ENCODE data around the gene RIPK1.
"Not testable (repeated sequence)": the region's sequence is repeated elsewhere in the genome, so short reads cannot be mapped to it uniquely, and the experiment has no call there.

The RIPK1 gene

GRCh38 chr6:3124667-3125066 lies 56.4 kb downstream of the RIPK1 start:
- no peak overlapping the region for H3K27ac Mint-ChIP-seq
- H3K4me1 Mint-ChIP-seq (ENCODE audit: low read depth): peaks cover 2% of the 10 kb centered on the region
- H3K27me3 Mint-ChIP-seq (ENCODE audit: low read depth): peaks cover 4% of the 10 kb centered on the region
- no peaks in the 10 kb centered on the region for H3K9me3 Mint-ChIP-seq
- H3K4me3 Mint-ChIP-seq: no peak overlapping the region
- no peaks in the 10 kb centered on the region for H3K36me3 Mint-ChIP-seq (ENCODE audit: low read depth)

DNA sequence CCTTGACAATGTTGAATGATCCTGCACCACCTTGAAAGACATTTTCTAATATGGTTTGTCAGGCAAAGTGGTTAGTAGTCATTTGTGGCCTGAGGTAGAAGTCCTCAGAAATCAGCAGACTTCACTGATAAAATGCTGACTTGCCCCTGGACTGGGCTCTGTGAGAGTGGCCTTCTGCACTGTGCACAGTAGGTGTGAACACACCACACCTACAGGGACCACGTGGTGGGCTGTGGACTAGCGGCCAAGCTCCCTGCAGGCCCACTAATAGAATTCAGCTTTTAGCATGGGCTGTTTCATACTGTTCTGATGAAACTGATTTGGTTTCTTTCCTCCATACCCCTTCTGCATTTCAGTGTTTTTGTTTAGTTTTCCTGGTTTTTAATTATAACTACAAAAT lies 57.5 kb downstream of the RIPK1 start:
- H3K36me3 Mint-ChIP-seq (ENCODE audit: low read depth): no peaks in the 10 kb centered on the region
- H3K4me3 Mint-ChIP-seq: no peak overlapping the region
- peaks cover 2% of the 10 kb centered on the region for H3K4me1 Mint-ChIP-seq (ENCODE audit: low read depth)
- no peaks in the 10 kb centered on the region for H3K9me3 Mint-ChIP-seq
- peaks cover 4% of the 10 kb centered on the region for H3K27me3 Mint-ChIP-seq (ENCODE audit: low read depth)
- H3K27ac Mint-ChIP-seq: no peak overlapping the region

DNA sequence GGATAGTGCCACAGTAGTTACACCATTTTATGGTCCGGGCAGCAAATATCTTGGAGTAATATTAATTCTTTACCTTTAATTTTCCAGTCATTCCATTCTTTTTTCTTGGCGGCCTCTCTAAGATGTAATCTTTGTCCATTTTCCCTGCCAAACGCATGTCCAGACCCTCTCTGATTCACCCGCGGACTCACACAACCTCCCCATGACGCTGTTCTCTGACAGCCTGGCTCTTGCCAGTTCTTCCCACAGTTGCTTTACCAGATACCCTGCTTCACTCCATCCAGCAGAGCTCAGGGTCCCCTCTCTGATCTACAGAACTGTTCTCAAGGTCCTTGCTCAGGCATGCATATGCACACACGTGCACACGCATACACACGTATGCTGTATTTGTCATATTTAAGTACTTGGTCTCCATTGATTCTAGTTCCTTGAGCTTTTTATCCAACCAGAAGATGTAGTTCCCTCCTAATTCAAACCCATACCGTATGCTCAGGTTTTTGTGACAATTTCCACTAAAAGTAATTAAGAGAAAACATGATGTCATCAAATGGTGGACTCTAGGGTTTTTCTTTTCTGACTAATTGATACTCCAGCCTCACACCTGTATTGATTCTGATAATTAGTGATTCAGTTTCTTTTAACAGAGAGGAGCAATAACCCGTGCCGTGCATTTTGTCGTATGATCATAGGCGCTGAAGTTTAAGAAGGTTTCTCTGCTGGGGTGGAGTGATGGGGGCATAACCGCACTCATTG lies 60.2 kb downstream of the RIPK1 start:
- peaks cover 2% of the 10 kb centered on the region for H3K4me1 Mint-ChIP-seq (ENCODE audit: low read depth)
- H3K9me3 Mint-ChIP-seq: no peaks in the 10 kb centered on the region
- H3K4me3 Mint-ChIP-seq: no peak overlapping the region
- no peaks in the 10 kb centered on the region for H3K36me3 Mint-ChIP-seq (ENCODE audit: low read depth)
- H3K27me3 Mint-ChIP-seq (ENCODE audit: low read depth): peaks cover 2% of the 10 kb centered on the region
- H3K27ac Mint-ChIP-seq: no peak overlapping the region

DNA sequence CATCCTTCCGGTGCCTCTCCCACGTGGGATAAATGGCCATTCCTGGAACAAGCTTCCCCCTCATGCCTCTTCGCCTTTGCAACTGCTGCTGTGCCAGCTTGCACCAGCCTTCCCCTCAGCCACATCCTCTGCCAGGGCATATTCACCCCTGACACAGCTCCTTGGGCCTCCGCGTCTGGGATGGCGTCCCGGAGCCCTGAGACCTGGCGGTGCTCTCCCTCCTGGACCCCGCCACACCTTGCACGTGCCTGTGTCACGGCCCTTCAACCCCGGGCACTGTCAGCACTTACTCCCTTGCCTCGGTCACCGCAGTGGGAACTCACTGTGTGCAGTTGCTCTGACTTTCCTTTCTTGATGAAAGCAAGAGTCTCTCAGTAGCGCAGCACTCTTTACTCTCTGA lies 63.4 kb downstream of the RIPK1 start:
- Mint-ChIP-seq H3K9me3 (no peaks in the 10 kb centered on the region), H3K4me1 (ENCODE audit: low read depth) (no peaks in the 10 kb centered on the region), H3K36me3 (ENCODE audit: low read depth) (no peaks in the 10 kb centered on the region), H3K27ac (no peak overlapping the region), H3K27me3 (ENCODE audit: low read depth) (no peaks in the 10 kb centered on the region), H3K4me3 (no peak overlapping the region)

DNA sequence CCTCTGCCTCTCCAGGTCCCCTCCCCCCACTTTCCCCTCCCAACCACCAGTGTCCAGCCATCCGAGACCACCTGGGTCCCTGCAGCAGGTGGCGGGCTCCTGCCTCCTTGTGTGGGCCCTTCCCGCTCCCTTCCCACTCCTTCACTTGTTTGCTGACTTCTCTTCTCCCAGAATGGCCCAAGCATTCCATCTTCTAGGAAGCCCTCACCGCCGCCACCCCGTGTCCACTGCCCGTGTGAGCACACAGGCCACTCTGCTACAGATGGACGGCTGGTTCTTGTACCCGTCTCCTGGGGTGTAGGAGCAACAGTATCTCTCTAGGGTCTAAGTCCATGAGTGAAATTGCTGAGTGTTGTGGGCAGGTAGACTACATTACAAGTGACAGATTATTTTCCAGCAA lies 65.2 kb downstream of the RIPK1 start:
- Mint-ChIP-seq H3K27ac (no peak overlapping the region), H3K4me1 (ENCODE audit: low read depth) (no peaks in the 10 kb centered on the region), H3K4me3 (no peak overlapping the region), H3K27me3 (ENCODE audit: low read depth) (no peaks in the 10 kb centered on the region), H3K9me3 (no peaks in the 10 kb centered on the region), H3K36me3 (ENCODE audit: low read depth) (no peaks in the 10 kb centered on the region)

DNA sequence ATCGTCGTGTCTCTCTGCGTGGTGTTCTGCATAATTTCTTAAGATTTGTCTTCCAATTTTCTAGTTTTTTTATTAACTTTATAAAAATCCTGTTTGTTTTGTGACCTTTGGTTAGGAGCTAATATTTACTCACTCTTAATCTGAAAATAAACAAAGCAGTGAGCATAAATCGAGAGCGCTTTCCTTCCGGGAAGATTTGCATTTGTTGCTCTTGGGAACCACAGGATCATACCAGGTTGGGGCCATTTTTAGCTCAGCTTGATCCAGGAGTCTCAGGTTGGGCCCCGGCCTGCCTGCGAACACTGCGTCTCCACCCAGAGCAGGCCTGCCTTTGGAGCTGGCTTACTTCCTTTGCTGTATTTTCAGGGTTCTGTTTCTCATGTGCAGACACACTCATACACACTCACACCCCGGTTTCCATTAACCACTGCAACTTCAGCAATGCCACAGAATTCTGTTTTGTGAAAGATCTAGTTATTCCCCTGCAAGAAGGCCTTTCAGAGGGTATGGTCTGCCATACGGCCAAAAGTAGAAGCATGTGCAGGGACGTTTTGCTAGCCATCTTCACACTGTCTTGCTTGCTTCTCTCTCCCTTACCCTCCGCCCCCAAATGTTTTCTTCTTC lies 67.5 kb downstream of the RIPK1 start:
- no peaks in the 10 kb centered on the region for H3K4me1 Mint-ChIP-seq (ENCODE audit: low read depth)
- no peaks in the 10 kb centered on the region for H3K27me3 Mint-ChIP-seq (ENCODE audit: low read depth)
- H3K36me3 Mint-ChIP-seq (ENCODE audit: low read depth): peaks cover 2% of the 10 kb centered on the region
- H3K9me3 Mint-ChIP-seq: no peaks in the 10 kb centered on the region
- no peak overlapping the region for H3K27ac Mint-ChIP-seq
- H3K4me3 Mint-ChIP-seq: no peak overlapping the region

DNA sequence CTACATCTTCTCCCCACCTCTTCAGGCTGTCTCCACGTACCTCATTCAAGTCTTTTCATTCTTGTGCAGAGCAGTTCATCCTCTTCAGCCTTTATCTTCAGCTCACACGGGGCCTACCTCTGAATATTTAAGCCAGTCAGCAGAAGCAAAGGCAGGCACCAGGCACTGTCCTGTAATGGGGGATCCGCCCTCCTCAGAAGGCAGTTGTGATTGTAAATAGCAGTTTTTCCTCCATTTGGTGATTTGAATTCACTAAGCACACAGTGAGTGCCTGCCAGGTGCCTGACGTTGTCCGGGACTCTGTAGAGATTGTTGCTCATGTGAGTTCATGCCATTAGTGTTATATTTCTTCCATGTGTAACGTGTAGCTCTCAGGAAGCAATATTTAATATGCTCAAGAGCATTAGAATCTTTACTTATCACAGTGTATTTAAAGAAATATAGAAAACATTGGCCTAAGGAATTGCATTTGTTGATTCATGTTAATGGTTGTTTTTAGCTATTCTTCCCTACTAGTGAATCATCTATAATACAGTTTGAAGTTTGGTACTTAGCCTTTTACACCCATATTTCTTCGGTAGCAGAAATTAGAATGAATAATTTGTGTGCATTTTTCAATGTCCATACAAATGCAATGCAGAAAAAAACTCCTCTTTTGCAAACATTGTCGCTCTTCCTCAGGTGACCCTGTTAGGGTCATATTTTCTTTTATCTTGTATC lies 68.2 kb downstream of the RIPK1 start:
- peaks cover 2% of the 10 kb centered on the region for H3K36me3 Mint-ChIP-seq (ENCODE audit: low read depth)

GRCh38 chr6:3137057-3137777 lies 68.9 kb downstream of the RIPK1 start:
- Mint-ChIP-seq H3K36me3 (ENCODE audit: low read depth) (peaks cover 2% of the 10 kb centered on the region), H3K4me3 (no peak overlapping the region), H3K27me3 (ENCODE audit: low read depth) (no peaks in the 10 kb centered on the region), H3K9me3 (no peaks in the 10 kb centered on the region), H3K27ac (no peak overlapping the region), H3K4me1 (ENCODE audit: low read depth) (no peaks in the 10 kb centered on the region)

More for the DNA sequence above, 68.2 kb downstream of the RIPK1 start:
- H3K27me3 Mint-ChIP-seq (ENCODE audit: low read depth): no peaks in the 10 kb centered on the region
- H3K9me3 Mint-ChIP-seq: no peaks in the 10 kb centered on the region
- H3K27ac Mint-ChIP-seq: no peak overlapping the region
- H3K4me1 Mint-ChIP-seq (ENCODE audit: low read depth): no peaks in the 10 kb centered on the region
- no peak overlapping the region for H3K4me3 Mint-ChIP-seq

- not testable (repeated sequence) for H3K4me1 Mint-ChIP-seq (ENCODE audit: low read depth); H3K36me3 Mint-ChIP-seq (ENCODE audit: low read depth); H3K9me3 Mint-ChIP-seq; H3K27me3 Mint-ChIP-seq (ENCODE audit: low read depth); H3K27ac Mint-ChIP-seq; H3K4me3 Mint-ChIP-seq
These were observed 69.6 kb downstream of the RIPK1 start for GRCh38 chr6:3137873-3138272.

- Mint-ChIP-seq H3K27ac (no peak overlapping the region), H3K9me3 (no peaks in the 10 kb centered on the region), H3K27me3 (ENCODE audit: low read depth) (no peaks in the 10 kb centered on the region), H3K4me1 (ENCODE audit: low read depth) (no peaks in the 10 kb centered on the region), H3K4me3 (no peak overlapping the region), H3K36me3 (ENCODE audit: low read depth) (peaks cover 2% of the 10 kb centered on the region)
These were observed 70.0 kb downstream of the RIPK1 start for GRCh38 chr6:3138341-3138740.

GRCh38 chr6:3139090-3139903 lies 71.0 kb downstream of the RIPK1 start:
- Mint-ChIP-seq H3K4me1 (ENCODE audit: low read depth) (no peaks in the 10 kb centered on the region), H3K9me3 (no peaks in the 10 kb centered on the region), H3K4me3 (no peak overlapping the region), H3K36me3 (ENCODE audit: low read depth) (peaks cover 2% of the 10 kb centered on the region), H3K27me3 (ENCODE audit: low read depth) (no peaks in the 10 kb centered on the region), H3K27ac (no peak overlapping the region)

- Mint-ChIP-seq H3K36me3 (ENCODE audit: low read depth) (peaks cover 6% of the 10 kb centered on the region), H3K27ac (no peak overlapping the region)
These were observed 71.9 kb downstream of the RIPK1 start for GRCh38 chr6:3140201-3140600.

DNA sequence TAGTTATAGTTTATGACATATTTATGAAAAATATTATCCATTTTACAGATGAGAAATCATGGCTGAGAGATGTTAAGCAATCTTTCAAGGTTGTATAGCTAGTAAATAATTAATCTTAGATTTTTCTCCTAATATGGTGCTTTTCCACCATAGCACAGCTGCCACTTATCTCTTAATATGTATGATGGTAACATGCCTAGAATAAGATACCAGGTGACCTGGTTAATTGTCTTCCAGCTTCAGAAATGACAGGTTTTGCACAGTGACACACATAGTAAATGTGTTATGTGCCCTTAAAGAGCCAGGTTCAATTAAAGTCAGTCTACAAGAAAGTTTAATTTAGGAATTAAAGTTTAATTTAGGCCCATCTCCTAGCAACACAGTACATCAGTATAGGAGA lies 74.2 kb downstream of the RIPK1 start:
- Mint-ChIP-seq H3K27ac (no peak overlapping the region), H3K36me3 (ENCODE audit: low read depth) (peaks cover 8% of the 10 kb centered on the region)

More at GRCh38 chr6:3140201-3140600, 71.9 kb downstream of the RIPK1 start:
- no peak overlapping the region for H3K4me3 Mint-ChIP-seq
- peaks cover 5% of the 10 kb centered on the region for H3K4me1 Mint-ChIP-seq (ENCODE audit: low read depth)
- no peaks in the 10 kb centered on the region for H3K27me3 Mint-ChIP-seq (ENCODE audit: low read depth)
- H3K9me3 Mint-ChIP-seq: no peaks in the 10 kb centered on the region

GRCh38 chr6:3143158-3143557 lies 74.9 kb downstream of the RIPK1 start:
- peaks cover 8% of the 10 kb centered on the region for H3K36me3 Mint-ChIP-seq (ENCODE audit: low read depth)
- H3K4me1 Mint-ChIP-seq (ENCODE audit: low read depth): peaks cover 5% of the 10 kb centered on the region
- H3K27ac Mint-ChIP-seq: no peak overlapping the region
- no peaks in the 10 kb centered on the region for H3K27me3 Mint-ChIP-seq (ENCODE audit: low read depth)
- H3K4me3 Mint-ChIP-seq: no peak overlapping the region
- no peaks in the 10 kb centered on the region for H3K9me3 Mint-ChIP-seq

More for the DNA sequence above, 74.2 kb downstream of the RIPK1 start:
- Mint-ChIP-seq H3K9me3 (no peaks in the 10 kb centered on the region), H3K4me3 (no peak overlapping the region), H3K27me3 (ENCODE audit: low read depth) (no peaks in the 10 kb centered on the region), H3K4me1 (ENCODE audit: low read depth) (peaks cover 5% of the 10 kb centered on the region)
